Kidney tubule cell (primary cell): Measurements from ENCODE around the gene BCAS3.

Experiments
- DNase-seq: peaks from one replicate; pipeline ENCODE4 v3.0.0-alpha.2; 2018; ENCODE audit warnings: low spot score

BCAS3 gene

DNA sequence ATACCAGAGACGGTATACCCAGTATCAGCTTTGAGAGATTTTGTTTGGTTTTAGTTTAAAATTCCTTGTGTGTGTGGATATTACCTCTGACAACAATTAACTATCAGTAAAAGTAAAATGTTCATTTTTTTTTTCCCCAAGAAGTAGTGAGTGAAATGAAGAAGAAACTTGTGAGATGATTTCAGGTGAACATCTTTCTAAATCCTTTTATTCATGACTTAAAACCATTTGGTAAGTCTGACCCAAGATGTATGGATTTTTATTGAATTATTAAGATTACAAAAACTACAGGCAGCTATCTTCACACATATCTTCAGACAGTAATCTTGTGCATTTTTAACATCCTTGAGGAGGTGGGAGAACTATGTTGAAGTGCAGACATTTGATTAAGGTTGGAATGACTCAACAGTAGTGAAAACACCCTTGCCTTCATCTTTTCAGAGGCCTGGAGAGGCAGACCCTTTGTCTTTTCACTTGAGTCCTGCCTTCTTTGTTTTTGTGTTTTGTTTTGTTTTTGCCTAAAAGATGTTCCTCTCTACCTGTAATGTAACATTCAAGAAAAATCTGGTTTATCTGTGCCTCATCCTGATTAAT, 481.7 kb downstream of the BCAS3 start:
- peak; percentile 17 for DNase-seq

- DNase-seq = no peak
Observed at GRCh38 chr17:61160204-61160603, 482.6 kb downstream of the BCAS3 start.

DNA sequence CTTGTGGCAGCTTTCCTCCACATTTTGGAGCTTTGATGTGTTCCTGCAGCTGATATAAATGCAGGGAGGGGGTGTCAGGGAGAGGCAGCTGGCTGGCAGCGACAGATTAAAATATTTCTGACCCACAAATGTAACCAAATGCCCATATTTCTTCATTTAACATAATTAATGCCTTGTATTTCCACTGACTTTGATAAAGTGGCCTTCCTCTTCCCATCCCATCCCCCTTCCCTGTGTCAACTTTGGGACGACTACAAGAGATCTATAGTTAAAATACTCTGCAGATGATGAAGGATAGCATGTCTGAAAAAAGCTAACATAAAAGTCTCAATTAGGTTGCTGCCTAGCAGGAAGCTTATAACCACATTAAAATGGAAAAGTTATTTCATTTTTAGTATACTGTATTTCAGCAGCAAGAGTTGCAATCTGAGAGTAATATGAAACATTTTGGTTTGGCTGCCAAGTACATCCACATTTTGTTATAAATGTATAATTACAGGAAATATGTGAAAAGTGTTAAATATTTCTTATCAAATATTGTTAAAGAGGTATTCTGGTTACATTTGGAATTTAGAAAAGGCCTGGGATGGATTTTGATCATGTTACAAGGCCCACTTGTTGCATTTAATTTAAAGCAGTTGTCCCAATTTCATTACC, 483.3 kb downstream of the BCAS3 start:
- DNase-seq = no peak

DNA sequence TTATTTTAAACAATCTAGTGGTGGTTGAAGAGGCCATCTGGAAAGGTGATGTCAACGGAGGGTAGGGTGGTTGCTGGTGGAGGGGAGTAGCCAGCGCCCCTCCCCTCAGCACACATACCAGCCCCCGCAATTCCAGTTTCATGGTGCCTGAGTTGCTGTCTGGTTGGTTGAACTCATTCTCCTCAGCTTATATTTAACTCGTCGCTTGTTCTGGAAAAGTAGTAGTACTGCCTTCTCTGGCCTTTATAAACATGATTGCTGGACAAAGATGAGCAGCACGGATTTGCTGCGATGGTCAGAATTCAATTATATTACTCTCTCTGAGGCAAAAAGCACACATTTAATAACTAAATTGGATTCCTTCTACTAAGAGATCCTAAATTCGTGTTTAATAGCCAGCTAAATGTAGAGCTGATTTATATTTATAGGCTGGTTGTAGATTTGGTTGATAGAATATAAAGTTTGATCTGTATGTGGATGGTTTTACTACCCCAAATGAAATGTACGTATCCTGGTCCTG, 484.0 kb downstream of the BCAS3 start:
- DNase-seq = peak; percentile 67

GRCh38 chr17:61164517-61164916, 486.9 kb downstream of the BCAS3 start:
- DNase-seq = no peak

DNA sequence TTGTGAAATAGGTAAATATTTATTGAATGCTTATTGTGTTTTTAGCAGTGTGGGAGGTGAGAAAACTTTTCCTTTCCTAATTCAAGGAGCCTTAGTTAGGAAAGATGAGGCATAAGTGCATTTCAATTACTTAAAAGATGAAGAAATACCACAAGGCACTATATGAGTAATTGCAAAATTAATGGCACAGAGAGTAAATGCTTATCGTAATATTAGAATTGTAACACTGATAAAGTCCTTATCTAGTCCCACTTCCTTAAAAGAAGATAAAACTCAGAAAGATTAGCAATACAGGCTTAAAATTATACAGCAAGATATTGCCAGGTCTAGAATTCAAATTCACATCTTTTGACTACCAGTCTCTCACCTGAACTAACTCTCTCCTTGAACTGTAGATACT, 489.4 kb downstream of the BCAS3 start:
- DNase-seq = no peak

- peak; percentile 74 for DNase-seq
Observed at GRCh38 chr17:61168506-61168905, 490.9 kb downstream of the BCAS3 start.

DNA sequence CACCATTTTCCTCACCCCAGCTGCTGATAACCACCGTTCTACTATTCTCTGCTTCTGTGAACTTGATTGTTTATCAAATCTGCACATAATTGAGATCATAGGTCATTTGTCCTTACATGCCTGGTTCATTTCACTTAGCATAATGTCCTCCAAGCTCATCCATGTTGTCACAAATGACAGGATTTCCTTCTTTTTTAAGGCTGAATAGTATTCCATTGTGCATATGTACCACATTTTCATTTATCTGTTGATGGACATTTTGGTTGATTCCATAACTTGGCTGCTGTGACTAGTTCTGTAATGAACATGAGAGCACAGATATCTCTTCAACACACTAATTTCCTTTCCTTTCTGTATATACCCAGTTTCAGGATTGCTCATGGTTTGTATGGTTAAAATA, 496.7 kb downstream of the BCAS3 start:
- DNase-seq = no peak

DNA sequence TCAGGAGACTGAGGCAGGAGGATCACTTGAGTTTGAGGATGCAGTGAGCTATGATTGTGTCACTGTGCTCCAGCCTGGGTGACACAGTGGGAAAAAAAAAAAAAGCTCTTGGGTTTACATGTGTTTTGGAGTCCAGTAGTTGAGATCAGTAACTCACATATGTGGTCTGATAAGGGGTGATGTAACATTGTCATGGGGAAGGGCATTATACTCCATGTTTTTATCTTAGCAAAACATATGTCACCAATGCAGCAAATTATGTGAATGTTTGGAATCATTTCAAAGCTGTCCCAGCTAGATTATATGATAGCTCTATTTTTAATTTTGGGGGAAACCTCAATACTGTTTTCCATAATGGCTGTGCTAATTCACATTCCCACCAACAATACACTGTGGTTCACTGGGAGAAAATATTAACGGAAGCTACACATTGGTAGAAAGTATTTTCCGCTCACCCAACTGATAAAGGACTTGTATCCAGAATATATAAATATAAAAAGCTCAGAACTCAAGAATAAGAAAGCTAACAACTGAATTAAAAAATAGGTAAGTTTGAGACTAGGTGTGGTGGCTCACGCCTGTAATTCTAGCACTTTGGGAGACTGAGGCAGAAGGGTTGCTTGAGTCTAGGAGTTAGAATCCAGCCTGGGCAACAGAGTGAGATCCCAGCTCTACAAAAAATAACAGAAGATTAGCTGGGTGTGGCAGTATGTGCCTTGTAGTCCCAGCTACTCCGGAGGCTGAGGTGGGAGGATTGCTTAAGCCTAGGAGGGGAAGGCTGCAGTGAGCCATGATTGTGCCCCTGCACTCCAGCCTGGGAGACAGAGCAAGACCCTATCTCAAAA, 497.9 kb downstream of the BCAS3 start:
- DNase-seq = no peak

- no peak for DNase-seq
Observed at GRCh38 chr17:61177351-61177750, 499.7 kb downstream of the BCAS3 start.

DNA sequence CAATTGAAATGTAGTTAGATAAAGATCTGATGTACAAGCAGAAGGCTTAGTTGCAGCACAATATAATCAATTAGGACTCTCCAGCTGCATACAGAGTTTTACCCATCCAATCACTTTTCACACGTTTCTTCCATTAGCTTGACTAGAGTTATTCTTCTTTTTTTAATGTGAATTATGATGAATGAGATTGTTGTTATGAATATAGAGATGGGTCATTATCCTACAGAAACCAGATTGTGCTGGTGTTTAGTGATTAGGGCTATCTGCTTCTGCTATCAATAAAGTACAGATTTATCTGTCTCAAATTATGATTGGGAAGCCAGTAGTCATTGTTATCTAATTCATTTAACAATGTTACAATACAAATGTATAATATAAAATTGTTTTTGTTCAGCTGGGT, 500.6 kb downstream of the BCAS3 start:
- DNase-seq = no peak

DNA sequence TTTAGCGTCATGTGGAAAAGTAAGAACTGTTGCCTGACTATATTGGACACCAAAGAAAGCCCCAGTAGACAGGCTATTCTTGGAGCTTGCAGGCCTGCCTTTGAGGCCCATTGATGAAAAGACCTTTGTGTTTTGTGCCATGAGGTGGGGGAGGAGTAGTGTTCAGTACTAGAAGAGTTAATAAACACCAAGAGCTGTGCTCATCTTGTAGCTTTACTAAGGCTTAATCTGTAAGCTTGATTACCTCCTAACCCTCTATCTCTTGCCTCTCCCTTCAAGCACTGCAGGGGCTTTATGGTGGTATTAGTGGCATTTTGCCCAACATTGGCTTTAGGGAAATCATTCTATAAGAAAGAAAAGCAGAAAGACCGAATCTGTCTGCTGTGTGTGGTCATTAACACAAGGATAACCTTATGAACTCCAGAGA, 501.7 kb downstream of the BCAS3 start:
- DNase-seq = no peak

- DNase-seq = no peak
Observed at GRCh38 chr17:61183793-61184192, 506.1 kb downstream of the BCAS3 start.

DNA sequence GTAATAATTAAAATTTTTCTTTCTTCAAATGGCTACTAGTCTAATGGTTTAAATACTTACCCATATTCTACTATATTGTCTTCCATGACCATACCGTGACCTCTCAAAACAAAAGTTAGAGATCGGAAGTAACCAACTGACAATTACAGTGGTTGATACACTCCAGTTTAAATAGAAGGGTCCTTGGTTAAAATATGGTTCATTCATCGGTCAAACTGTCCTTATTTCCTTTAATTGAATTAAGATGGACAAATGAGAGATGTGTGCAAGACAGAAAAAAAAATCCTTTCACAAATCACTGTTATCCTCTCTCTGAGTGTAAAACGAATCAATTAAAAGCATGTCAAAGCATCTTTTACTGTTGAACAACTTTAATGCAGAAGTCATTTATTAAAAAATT, 507.7 kb downstream of the BCAS3 start:
- DNase-seq = no peak

DNA sequence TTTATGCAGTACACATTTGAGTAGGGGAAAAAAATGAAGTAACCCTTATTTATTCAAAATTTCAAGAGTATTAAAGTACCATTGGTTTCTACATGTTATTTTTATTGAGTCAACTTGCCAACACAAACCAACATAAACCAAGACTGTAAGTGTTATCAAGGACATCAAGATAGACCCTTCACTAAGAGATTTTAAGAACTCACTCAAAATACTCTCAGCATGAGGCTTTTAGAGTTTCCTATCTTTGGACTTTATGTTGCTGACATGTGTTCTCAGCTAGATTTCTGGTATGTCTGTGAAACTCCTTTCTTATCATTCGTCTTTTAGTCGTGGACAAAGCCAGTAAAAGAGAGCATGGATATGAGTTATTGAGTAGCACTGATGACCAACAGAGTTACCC, 509.4 kb downstream of the BCAS3 start:
- DNase-seq = no peak

DNA sequence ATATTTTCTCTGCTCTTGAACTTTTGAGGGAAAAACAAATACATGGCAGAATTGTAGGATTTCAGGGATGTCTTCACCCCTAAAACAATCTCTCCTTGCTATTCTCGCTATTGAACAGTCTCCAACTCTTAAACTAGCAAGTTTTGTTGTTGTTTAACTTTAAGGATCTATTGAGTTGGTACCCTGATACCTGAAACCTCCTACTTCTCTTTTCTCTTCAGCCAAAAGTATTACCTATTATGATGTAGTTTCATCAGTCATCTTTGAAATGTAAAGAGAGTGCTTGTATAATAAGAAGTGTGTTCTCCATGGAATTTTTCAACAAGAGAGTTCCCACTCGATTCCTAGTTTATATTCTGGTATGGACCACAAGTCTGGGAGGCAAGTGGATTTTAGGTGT, 510.4 kb downstream of the BCAS3 start:
- no peak for DNase-seq

GRCh38 chr17:61189968-61190367, 512.3 kb downstream of the BCAS3 start:
- DNase-seq = no peak

DNA sequence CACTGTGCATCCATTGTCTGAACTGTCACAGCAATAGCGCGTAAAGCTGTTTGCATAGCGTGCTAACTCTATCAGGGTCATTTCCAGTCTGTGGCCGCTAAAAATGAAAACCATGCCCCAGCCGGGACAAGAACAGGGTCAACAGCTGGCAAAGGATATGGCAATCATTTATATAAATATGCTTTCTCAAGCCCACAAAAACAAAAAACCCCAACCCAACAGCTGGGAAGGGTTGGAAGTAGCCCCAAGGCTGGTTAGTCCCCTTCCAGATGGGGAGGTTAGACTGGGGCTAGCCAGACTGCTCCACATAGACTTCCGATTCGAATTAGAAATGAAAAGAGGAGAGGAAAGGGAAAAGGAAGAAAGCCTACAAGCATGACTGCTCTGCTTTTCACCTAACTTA, 518.7 kb downstream of the BCAS3 start:
- DNase-seq = no peak

GRCh38 chr17:61196799-61197198, 519.1 kb downstream of the BCAS3 start:
- DNase-seq = no peak

DNA sequence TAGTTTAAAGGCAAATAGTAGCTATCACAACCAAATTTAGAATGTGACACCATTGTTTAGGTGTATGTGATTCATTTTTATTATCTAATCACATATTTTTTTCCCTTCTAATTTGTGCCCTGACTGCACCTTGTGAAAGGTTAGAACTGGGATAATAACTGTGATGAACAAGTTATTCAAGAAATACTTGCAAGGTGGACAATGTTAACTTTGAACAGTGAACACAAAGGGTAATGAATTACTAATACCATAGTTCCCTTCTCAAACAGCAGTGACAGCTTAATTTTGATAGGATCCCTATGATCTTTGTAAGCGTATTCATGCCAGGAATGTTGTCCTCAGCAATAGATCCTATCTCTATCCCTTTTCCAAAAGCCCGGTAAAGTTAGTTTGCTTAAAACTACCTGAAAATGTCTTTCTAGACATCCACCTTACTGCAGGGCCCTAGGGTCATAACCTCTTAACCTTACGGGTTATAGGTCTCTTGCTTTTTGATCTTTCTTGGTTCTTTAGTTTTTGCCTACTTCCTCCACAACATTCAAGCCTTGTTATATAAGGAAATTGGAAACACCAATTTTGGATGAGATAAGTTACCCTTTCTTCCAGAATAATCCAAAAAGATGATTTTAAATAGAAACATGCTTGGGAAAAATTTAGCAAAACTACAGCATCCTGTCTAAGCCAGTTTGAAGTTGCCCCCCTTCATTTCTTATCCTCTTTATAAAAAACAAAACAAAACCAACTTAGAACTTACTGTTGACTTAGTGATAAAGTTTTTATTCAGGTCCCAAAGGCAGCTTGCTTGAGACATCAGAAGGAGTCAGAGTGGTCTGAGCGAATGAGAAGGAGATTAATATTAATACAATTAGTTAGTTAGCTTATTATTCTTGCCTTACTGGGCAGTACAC, 522.0 kb downstream of the BCAS3 start:
- no peak for DNase-seq

GRCh38 chr17:61200339-61200715, 522.7 kb downstream of the BCAS3 start:
- peak; percentile 63 for DNase-seq

- DNase-seq = peak; percentile 92
Observed at GRCh38 chr17:61201211-61201610, 523.6 kb downstream of the BCAS3 start.
